Endometrium (tissue), 2 donors: ENCODE results near the gene AMELX.

Experiments used
- FAIRE-seq: peaks from 2 replicates; lab custom pipeline; 2012; peaks lifted over from hg19 to GRCh38; lab: Jason Lieb, UNC
- donor health status: control.
- donor health status: control.

Gene AMELX

GRCh38 chrX:11293113-11293512 lies at the start of gene AMELX:
TSS of gene AMELX (plus strand) at chrX:11293413. CDS start at chrX:11294789, 1,376 bp downstream.
- no peak for FAIRE-seq

GRCh38 chrX:11244636-11245035 lies 48.6 kb upstream of the AMELX start:
- no peak for FAIRE-seq

- FAIRE-seq, result no peak
Observed at GRCh38 chrX:11254417-11255109, 38.6 kb upstream of the AMELX start.

GRCh38 chrX:11257290-11257689 lies 35.9 kb upstream of the AMELX start:
- FAIRE-seq, result no peak

- no peak for FAIRE-seq
Observed at GRCh38 chrX:11257711-11258110, 35.5 kb upstream of the AMELX start.

- no peak for FAIRE-seq
Observed at GRCh38 chrX:11259437-11259836, 33.8 kb upstream of the AMELX start.

GRCh38 chrX:11261260-11261659 lies 32.0 kb upstream of the AMELX start:
- FAIRE-seq, result no peak

GRCh38 chrX:11264925-11265324 lies 28.3 kb upstream of the AMELX start:
- FAIRE-seq, result no peak

- no peak for FAIRE-seq
Observed at GRCh38 chrX:11265352-11265751, 27.9 kb upstream of the AMELX start.

- no peak for FAIRE-seq
Observed at GRCh38 chrX:11266573-11267003, 26.6 kb upstream of the AMELX start.

- FAIRE-seq, result no peak
Observed at GRCh38 chrX:11267425-11267824, 25.8 kb upstream of the AMELX start.

GRCh38 chrX:11269006-11269405 lies 24.2 kb upstream of the AMELX start:
- no peak for FAIRE-seq

- no peak for FAIRE-seq
Observed at GRCh38 chrX:11269996-11270395, 23.2 kb upstream of the AMELX start.

- FAIRE-seq, result no peak
Observed at GRCh38 chrX:11272290-11272689, 20.9 kb upstream of the AMELX start.

GRCh38 chrX:11272863-11273262 lies 20.4 kb upstream of the AMELX start:
- no peak for FAIRE-seq

- FAIRE-seq, result no peak
Observed at GRCh38 chrX:11273544-11273943, 19.7 kb upstream of the AMELX start.

GRCh38 chrX:11282043-11282442 lies 11.2 kb upstream of the AMELX start:
- no peak for FAIRE-seq

GRCh38 chrX:11285651-11286050 lies 7.6 kb upstream of the AMELX start:
- FAIRE-seq, result no peak

- no peak for FAIRE-seq
Observed at GRCh38 chrX:11287505-11287904, 5.7 kb upstream of the AMELX start.

- FAIRE-seq, result no peak
Observed at GRCh38 chrX:11290416-11291102, 2.7 kb upstream of the AMELX start.

- no peak for FAIRE-seq
Observed at GRCh38 chrX:11296051-11296450, 2.8 kb downstream of the AMELX start.

- no peak for FAIRE-seq
Observed at GRCh38 chrX:11298600-11298999, 5.4 kb downstream of the AMELX start.

- no peak for FAIRE-seq
Observed at GRCh38 chrX:11304829-11305228, 11.6 kb downstream of the AMELX start.

- no peak for FAIRE-seq
Observed at GRCh38 chrX:11305641-11306040, 12.4 kb downstream of the AMELX start.
